Liver (tissue), 9 donors: ENCODE results near the gene SLC25A19. TPM values are rescaled to one million over a fixed set of nuclear protein-coding genes. Genes with fewer than 3 reads are reported as not detected.

Experiments used
- DNase-seq: peaks from one replicate; pipeline ENCODE4 v3.0.0-alpha.2; 2017; ENCODE audit warnings: low spot score
- H3K27ac ChIP-seq, 2 donors: one replicate each; pipeline ENCODE4 v1.7.0; 2013; ENCODE audit warnings: inconsistent platforms in 2 of 2, low read length in 2 of 2, control low read depth in 1 of 2, low read depth in 1 of 2, mild to moderate bottlenecking in 1 of 2
- H3K27me3 ChIP-seq, 4 donors: one replicate each; pipeline versions ENCODE4 v1.6.1 to v1.7.0; 2013; ENCODE audit warnings: low read length in 3 of 4, inconsistent platforms in 1 of 4, mild to moderate bottlenecking in 1 of 4, moderate library complexity in 1 of 4; ENCODE audit not compliant: control insufficient read depth in 4 of 4, insufficient read depth in 4 of 4
- H3K36me3 ChIP-seq, 4 donors: one replicate each; pipeline versions ENCODE4 v1.6.1 to v1.7.0; 2013; ENCODE audit warnings: low read length in 3 of 4, mild to moderate bottlenecking in 3 of 4, low read depth in 1 of 4, moderate library complexity in 1 of 4; ENCODE audit not compliant: control insufficient read depth in 4 of 4, insufficient read depth in 3 of 4
- H3K4me1 ChIP-seq, 4 donors: one replicate each; pipeline versions ENCODE4 v1.6.1 to v1.7.0; 2013; ENCODE audit warnings: low read length in 3 of 4, mild to moderate bottlenecking in 3 of 4, moderate library complexity in 1 of 4; ENCODE audit not compliant: control insufficient read depth in 4 of 4, insufficient read depth in 4 of 4
- H3K4me3 ChIP-seq, 3 donors: one replicate each; pipeline versions ENCODE4 v1.6.1 to v1.7.0; 2013; ENCODE audit warnings: low read length in 3 of 3, control low read depth in 1 of 3, low read depth in 1 of 3, mild to moderate bottlenecking in 1 of 3
- H3K9ac ChIP-seq, 2 donors: one replicate each; pipeline ENCODE4 v1.7.0; 2013; ENCODE audit warnings: low read length in 2 of 2, mild to moderate bottlenecking in 2 of 2, moderate library complexity in 2 of 2, control low read depth in 1 of 2, low read depth in 1 of 2
- H3K9me3 ChIP-seq, 4 donors: one replicate each; pipeline versions ENCODE4 v1.6.1 to v1.7.0; 2013; ENCODE audit warnings: low read length in 3 of 4; ENCODE audit not compliant: control insufficient read depth in 4 of 4
- ATF3 ChIP-seq: IDR thresholded peaks from 2 replicates; pipeline ENCODE4 v1.6.1; 2016; ENCODE audit warnings: antibody characterized with exemption
- CTCF ChIP-seq: fragments of 150-350 bp; IDR thresholded peaks from 2 replicates; pipeline ENCODE4 v1.5.1; 2017; ENCODE audit warnings: improper control_type of control experiment, low read depth, low read length; ENCODE audit not compliant: missing input control
- EGR1 ChIP-seq, 2 donors: IDR thresholded peaks; 2 replicates each; pipeline ENCODE4 v1.6.1; 2016 to 2018; ENCODE audit warnings: antibody characterized with exemption in 2 of 2, low read depth in 2 of 2
- FOXA1 ChIP-seq: IDR thresholded peaks from 2 replicates; pipeline ENCODE4 v1.6.1; 2016; ENCODE audit warnings: antibody characterized with exemption
- FOXA2 ChIP-seq: IDR thresholded peaks from 2 replicates; pipeline ENCODE4 v1.6.1; 2016; ENCODE audit warnings: antibody characterized with exemption
- HNF4A ChIP-seq, 2 donors: conservative IDR thresholded peaks; 2 replicates each; pipeline ENCODE4 v1.6.1; 2016; ENCODE audit warnings: antibody characterized with exemption in 2 of 2, mild to moderate bottlenecking in 2 of 2
- JUND ChIP-seq, 2 donors: IDR thresholded peaks; 2 replicates each; pipeline ENCODE4 v1.6.1; 2016; ENCODE audit warnings: antibody characterized with exemption in 2 of 2
- NR2F2 ChIP-seq: IDR thresholded peaks from 2 replicates; pipeline ENCODE4 v1.6.1; 2016; ENCODE audit warnings: antibody characterized with exemption
- RAD21 ChIP-seq, 2 donors: IDR thresholded peaks; 2 replicates each; pipeline ENCODE4 v1.6.1; 2016; ENCODE audit warnings: antibody characterized with exemption in 2 of 2, mild to moderate bottlenecking in 2 of 2
- RXRA ChIP-seq, 2 donors: IDR thresholded peaks; 2 replicates each; pipeline ENCODE4 v1.6.1; 2017 to 2018; ENCODE audit warnings: antibody characterized with exemption in 2 of 2, mild to moderate bottlenecking in 1 of 2
- TAF1 ChIP-seq: conservative IDR thresholded peaks from 2 replicates; pipeline ENCODE4 v1.6.1; 2016; ENCODE audit warnings: antibody characterized with exemption, mild to moderate bottlenecking
- YY1 ChIP-seq: IDR thresholded peaks from 2 replicates; pipeline ENCODE4 v1.6.1; 2016; ENCODE audit warnings: antibody characterized with exemption, mild to moderate bottlenecking
- WGBS: extraction: QIAGEN DNeasy Blood & Tissue Kit; methylation state at CpG from one replicate; pipeline ENCODE4 v1.1.7; 2013; 5-methylcytosine and 5-hydroxymethylcytosine counted together
- polyA plus RNA-seq, 2 donors: library from polyadenylated mRNA; stranded (reverse) in 1 of 2; unstranded in 1 of 2; fragments of 200-250 nt in 1 of 2; fragments of >200 nt in 1 of 2; fragmentation: Nextera tagmentation in 1 of 2; extraction: Ambion mirVana in 1 of 2; gene quantifications; one replicate each; pipeline versions ENCODE4 v1.2.1 to v1.2.3, GENCODE V29; 2013 to 2015
- total RNA-seq, 2 donors: library from RNA; depleted of rRNA; stranded (reverse); fragments of >200 nt; gene quantifications; one replicate each; pipeline ENCODE4 v1.2.3, GENCODE V29; 2014
- TF ChIP-seq, protein P1 (sequence below): IDR thresholded peaks from 2 replicates; pipeline ENCODE4 v1.6.1; 2016; ENCODE audit warnings: antibody characterized with exemption
- TF ChIP-seq, protein P2 (sequence below): IDR thresholded peaks from 2 replicates; pipeline ENCODE4 v1.6.1; 2016; ENCODE audit warnings: antibody characterized with exemption
- TF ChIP-seq, protein P3 (sequence below): IDR thresholded peaks from 2 replicates; pipeline ENCODE4 v1.6.1; 2016; ENCODE audit warnings: antibody characterized with exemption, mild to moderate bottlenecking
- donor health status: healthy.
- donor health status: healthy.
- donor health status: healthy.
- donor health status: healthy.
- donor health status: healthy.

SLC25A19 gene
- total and polyA plus RNA-seq, 4 donors = 4.7 to 9.5 (median 6.6) TPM

- no peak overlapping the region for H3K4me3 ChIP-seq
- H3K9me3 ChIP-seq = no peaks in the 10 kb centered on the region
- 90% methylated on average over 3 of the region's 3 CpGs for WGBS
- TF ChIP-seq FOXA1 = no peak
- TF ChIP-seq, protein P1, sequence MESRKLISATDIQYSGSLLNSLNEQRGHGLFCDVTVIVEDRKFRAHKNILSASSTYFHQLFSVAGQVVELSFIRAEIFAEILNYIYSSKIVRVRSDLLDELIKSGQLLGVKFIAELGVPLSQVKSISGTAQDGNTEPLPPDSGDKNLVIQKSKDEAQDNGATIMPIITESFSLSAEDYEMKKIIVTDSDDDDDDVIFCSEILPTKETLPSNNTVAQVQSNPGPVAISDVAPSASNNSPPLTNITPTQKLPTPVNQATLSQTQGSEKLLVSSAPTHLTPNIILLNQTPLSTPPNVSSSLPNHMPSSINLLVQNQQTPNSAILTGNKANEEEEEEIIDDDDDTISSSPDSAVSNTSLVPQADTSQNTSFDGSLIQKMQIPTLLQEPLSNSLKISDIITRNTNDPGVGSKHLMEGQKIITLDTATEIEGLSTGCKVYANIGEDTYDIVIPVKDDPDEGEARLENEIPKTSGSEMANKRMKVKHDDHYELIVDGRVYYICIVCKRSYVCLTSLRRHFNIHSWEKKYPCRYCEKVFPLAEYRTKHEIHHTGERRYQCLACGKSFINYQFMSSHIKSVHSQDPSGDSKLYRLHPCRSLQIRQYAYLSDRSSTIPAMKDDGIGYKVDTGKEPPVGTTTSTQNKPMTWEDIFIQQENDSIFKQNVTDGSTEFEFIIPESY = no peak
- TF ChIP-seq RXRA (IDR thresholded peaks at IDR 0.05) = no peak
- TF ChIP-seq, protein P2, sequence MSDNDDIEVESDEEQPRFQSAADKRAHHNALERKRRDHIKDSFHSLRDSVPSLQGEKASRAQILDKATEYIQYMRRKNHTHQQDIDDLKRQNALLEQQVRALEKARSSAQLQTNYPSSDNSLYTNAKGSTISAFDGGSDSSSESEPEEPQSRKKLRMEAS = no peak
- no peak for TF ChIP-seq NR2F2
- no peak for TF ChIP-seq ATF3
- no peak for TF ChIP-seq HNF4A (conservative IDR thresholded peaks at IDR 0.05)
- no peak for TF ChIP-seq TAF1
- no peak for TF ChIP-seq RAD21 (IDR thresholded peaks at IDR 0.05)
- no peak for TF ChIP-seq JUND (IDR thresholded peaks at IDR 0.05)
- TF ChIP-seq YY1 = no peak
- no peak for TF ChIP-seq EGR1 (IDR thresholded peaks at IDR 0.05; ENCODE audit: low read depth in 2 of 2)
- no peak for TF ChIP-seq CTCF
- TF ChIP-seq, protein P3, sequence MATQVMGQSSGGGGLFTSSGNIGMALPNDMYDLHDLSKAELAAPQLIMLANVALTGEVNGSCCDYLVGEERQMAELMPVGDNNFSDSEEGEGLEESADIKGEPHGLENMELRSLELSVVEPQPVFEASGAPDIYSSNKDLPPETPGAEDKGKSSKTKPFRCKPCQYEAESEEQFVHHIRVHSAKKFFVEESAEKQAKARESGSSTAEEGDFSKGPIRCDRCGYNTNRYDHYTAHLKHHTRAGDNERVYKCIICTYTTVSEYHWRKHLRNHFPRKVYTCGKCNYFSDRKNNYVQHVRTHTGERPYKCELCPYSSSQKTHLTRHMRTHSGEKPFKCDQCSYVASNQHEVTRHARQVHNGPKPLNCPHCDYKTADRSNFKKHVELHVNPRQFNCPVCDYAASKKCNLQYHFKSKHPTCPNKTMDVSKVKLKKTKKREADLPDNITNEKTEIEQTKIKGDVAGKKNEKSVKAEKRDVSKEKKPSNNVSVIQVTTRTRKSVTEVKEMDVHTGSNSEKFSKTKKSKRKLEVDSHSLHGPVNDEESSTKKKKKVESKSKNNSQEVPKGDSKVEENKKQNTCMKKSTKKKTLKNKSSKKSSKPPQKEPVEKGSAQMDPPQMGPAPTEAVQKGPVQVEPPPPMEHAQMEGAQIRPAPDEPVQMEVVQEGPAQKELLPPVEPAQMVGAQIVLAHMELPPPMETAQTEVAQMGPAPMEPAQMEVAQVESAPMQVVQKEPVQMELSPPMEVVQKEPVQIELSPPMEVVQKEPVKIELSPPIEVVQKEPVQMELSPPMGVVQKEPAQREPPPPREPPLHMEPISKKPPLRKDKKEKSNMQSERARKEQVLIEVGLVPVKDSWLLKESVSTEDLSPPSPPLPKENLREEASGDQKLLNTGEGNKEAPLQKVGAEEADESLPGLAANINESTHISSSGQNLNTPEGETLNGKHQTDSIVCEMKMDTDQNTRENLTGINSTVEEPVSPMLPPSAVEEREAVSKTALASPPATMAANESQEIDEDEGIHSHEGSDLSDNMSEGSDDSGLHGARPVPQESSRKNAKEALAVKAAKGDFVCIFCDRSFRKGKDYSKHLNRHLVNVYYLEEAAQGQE = no peak
- TF ChIP-seq FOXA2 = no peak
- no peak for DNase-seq
- peaks cover 0 to 3% (median 1%) of the 10 kb centered on the region in 4 donors for H3K36me3 ChIP-seq
- peaks cover 7 to 21% (median 17%) of the 10 kb centered on the region in 4 donors for H3K4me1 ChIP-seq
- no peak overlapping the region for H3K27ac ChIP-seq
- no peaks in the 10 kb centered on the region for H3K27me3 ChIP-seq
- H3K9ac ChIP-seq = no peak overlapping the region
Observed at GRCh38 chr17:75272848-75273184, 16.4 kb downstream of the SLC25A19 start.
